GM18951 (cell line): ENCODE measurements around the gene SLC6A3.

Experiments
- POLR2A ChIP-seq: IDR thresholded peaks from 4 replicates; pipeline ENCODE4 v1.6.1; 2011; ENCODE audit warnings: mild to moderate bottlenecking; ENCODE audit not compliant: insufficient read length, insufficient read depth; ENCODE audit errors: extremely low read depth
- in situ Hi-C: fragments of 300-500 bp; cut with MboI; formaldehyde crosslinking; loops from one replicate; pipeline ENCODE4 v1.12.0; 2022; ENCODE audit warnings: low sequenced_read_pairs, mixed read lengths, inconsistent platforms; ENCODE audit not compliant: unreplicated experiment

SLC6A3 gene

DNA sequence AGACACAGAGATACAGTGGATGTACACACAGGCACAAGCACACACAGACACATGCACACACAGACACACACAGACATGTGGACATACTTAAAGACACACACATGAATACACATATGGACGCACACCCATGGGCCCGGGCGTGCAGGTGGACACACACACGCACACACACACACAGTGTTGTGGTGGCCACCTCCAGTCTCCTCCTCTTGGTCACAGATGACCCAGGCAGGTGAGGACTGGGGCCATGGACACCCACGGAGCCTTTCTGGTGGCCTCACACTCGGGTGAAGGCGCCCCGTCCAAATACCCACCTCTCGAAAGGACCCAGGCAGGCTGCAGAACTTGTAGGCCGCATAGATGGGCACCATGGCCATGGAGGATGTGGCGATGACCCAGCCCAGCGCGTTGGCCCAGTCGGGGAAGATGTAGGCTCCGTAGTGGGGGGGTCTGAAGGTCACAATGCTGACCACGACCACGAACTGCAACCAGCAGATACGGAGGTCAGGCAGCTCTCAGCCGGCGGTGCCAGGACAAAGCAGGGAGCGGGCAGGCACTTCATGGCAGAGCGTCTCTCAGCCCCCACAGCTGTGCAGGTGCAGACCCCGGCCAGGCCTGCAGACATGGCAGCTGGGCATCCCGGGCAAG lies 42.5 kb downstream of the SLC6A3 start:
- in situ Hi-C loops, result no loop called here
- no peak for TF ChIP-seq POLR2A

DNA sequence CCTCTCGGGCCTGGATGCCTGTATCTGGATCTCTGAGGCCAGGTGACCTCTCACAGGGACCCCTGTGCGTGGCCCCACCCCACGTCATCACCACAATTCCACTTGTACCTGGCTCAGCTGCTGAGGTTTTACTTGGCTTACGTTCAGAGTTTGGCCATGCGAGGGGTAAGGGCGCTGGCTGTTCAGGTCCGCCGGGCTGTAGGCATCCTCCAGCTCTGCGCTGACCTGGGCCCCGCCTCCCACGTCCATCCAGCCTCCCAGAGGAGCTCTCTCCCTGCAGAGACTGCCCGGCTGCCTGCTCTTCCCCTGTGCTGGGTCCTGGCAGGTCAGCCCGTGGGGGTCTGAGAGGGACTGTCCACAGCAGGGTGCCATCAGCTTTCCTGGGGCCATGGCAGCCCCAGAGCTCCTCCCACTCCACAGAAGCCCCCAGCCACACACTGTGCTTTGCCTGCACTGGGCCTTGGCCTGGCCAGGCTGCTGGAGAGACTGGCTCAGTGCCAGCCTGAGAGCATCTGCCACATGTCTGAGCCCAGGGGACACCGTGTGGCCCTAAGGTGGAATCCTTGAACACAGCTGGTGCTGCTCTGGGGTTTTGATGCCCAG lies 43.6 kb downstream of the SLC6A3 start:
- TF ChIP-seq POLR2A, result no peak
- in situ Hi-C loops, result no loop called here

DNA sequence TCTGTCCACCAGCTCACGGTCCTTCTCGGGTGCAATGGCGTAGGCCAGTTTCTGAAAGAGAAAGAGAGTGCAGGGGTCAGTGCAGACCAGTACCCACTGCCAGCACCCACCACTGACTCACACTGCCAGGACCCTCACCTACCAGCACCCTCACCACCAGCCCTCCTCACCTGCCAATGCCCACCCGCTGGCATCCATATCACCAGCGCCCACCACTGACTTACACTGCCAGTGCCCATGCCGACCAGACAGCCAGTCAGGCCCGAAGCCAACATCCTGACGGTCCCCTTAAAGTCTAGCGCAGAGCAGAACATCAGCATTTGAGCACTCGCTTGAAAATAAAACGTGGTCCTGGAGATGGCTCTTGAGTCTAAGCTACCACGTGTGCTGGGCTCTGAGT lies 44.3 kb downstream of the SLC6A3 start:
- in situ Hi-C loops, result no loop called here
- no peak for TF ChIP-seq POLR2A

DNA sequence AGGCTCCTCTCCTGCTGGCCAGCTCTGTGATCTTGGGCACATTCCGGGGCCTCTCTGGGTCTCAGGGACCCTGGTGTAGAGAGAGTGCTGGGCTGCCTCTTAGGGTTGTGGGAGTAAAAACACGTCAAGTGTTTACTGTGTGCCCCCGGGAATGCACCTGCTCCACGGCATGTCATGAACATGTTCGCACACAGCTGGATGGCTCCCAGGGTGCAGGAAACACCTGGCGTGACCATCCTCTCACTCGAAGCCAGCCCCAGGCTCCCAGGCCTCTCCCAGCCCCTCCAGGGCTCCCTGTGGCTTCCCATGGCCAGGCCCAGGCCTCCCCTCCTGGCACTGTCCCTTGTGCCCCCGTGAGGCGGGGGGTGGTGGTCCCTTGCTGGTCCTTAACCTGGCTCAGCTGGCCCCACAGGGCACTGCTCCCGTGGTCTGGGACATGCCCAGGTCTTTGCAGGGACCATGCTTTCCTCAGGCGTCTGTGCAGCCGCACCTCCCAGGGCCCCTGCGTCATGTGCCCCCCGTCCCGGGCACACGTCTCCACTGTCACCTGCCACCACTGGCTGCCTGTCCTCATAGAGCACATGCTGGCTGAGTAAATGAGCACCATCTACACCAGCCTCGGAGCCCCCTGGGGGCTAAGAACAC lies 44.9 kb downstream of the SLC6A3 start:
- in situ Hi-C loops, result no loop called here
- no peak for TF ChIP-seq POLR2A

DNA sequence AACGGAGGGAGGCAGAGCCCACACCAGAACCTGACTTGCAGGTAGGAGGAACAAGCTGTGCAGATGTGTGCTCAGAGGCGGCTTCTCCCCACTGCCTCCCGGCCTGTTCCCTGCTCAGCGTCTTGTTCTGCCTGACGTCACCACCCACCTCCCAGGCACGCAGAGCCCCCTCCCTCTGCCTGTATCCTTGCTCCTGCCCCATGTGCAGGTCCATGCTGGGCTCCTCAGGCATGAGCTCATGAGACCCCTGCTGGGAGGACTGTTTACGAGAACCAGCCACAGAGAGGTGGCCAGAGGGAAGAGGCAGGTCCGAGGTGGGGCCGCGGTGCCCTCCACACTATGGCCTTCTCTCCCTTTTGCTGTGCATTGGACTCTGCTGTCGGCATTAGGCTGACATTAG lies 45.5 kb downstream of the SLC6A3 start:
- no peak for TF ChIP-seq POLR2A
- in situ Hi-C loops, result no loop called here

DNA sequence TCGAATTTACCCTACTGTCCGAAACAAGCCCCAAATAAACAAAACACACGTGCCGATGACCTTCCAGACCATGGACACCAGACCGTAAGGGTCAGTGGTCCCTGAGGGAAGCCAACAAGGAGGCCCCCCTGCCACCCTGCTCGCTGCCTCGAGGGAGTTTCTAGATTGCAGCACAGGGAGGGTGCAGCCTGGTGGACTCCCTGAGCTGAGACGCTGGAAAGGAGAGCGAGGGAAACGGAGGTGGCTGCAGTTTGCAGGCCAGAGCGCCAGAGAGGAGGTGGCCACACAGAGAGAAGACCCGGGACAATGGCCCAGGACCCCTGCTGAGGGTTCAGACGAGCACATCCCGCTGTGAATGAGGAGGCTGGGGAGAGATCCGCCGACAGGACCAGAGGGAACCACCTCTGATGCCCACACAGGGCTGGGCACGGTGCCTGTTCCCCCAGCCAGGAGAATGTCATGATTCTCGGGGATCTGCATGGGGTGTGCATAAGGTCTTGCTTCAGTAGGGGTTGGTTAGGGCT lies 48.9 kb downstream of the SLC6A3 start:
- in situ Hi-C loops, result no loop called here
- TF ChIP-seq POLR2A, result no peak

DNA sequence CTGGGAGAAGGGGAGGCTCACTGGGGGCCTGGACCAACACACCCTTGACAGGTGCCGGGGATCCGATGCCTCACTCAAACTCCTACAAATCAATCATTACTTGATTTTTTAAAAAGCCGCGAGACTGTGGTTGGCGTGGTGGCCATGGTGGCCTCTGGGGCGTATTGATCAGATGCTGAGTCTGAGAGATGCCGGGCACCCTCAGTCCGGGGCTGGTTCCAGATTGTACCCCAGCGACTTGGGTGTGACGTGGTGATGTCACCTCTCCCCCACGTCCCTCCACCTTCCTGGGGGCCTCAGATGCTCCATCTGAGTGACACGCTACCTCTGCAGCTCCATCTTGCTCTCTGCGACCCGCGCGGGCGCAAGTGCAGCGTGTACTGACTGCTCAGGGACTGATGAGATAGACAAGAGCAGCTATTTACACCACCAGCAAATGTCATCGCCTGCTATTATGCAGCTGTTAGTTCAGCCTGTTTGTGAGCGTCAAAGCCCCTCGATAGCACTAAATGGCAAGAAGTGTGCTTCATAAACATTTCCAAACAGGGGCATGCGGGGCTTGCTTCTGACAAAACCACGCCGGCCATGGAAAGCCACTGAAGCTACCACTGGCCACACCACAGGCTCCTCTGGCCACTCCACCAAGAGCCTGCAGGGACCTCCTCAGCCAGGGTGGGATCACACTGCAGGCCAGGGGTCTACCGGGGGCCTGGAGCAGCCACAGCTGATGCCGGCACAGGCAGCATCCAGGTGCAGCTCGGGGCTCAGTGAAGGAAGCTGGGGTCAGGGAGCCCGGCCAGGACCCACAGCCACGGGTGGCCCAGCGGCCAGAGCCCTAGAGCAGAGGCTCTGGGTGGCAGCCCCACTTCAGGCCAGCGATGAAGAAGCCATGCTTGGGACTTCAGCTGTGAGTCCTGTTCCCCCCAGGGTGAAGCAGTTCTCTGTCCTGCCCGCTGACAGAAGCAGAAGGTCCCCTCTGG lies 50.1 kb downstream of the SLC6A3 start:
- TF ChIP-seq POLR2A, result no peak
- in situ Hi-C loops, result no loop called here

DNA sequence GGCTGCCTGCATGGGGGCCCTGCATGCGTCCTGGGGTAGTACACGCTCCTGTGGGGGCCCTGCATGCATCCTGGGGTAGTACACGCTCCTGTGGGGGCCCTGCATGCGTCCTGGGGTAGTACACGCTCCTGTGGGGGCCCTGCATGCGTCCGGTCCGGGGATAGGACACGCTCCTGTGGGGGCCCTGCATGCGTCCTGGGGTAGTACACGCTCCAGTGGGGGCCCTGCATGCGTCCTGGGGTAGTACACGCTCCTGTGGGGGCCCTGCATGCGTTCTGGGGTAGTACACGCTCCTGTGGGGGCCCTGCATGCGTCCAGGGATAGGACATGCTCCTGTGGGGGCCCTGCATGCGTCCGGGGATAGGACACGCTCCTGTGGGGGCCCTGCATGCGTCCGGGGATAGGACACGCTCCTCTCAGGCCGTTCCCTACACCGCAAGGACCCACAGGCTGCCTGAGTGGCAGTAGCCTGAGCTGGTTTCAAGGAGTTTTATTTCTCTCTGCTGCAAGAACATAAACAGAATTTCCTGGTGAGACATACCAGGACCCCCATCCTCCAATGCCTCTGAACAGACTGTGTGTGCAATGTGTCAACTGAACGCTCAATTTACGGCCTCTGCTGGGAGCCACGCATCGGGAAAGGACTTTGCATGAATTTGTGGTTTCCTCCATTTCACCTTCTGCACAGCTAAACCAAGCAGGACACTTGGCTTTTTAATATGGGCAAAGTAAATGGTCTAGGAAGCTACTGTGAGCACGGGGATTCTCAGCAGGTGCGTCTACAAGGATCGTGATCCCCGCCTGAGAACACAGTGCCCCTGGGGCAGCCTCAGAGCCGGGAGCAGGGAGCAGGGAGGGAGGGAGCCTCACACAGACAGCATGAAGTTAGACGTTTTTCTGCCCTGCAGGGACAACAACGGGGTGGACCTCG lies 51.4 kb downstream of the SLC6A3 start:
- no peak for TF ChIP-seq POLR2A
- in situ Hi-C loops, result no loop called here

DNA sequence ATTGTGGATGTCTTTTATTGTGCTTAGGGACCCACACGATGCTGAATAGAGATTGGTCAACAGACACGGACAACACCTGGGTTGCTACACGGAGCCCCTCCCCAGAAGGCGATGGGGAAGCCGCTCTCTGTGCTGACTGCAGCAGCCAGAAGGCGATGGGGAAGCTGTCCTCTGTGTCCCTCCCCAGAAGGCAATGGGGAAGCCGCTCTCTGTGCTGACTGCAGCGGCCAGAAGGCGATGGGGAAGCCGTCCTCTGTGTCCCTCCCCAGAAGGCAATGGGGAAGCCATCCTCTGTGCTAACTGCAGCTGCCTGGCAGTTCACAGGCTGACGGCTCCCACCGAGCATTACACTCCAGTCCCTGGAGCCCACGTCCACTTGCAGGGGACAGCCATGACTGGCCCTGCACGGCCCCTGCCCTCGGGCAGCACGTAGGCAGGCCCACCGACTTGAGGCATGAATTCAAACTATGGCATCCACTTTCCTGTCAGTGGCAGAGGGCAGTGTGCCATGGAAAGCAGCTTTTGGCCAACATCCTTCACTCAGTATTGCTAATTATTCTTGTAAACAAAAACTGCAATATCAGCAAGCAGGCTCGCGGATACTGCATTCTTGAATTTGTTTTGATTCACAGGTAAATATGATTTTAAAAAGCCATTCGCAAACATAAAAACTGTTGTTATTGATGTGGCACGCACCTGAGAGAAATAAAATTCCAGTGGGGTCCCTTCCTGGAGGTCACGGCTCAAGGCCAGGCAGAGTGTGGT lies 52.3 kb downstream of the SLC6A3 start:
- in situ Hi-C loops, result no loop called here
- no peak for TF ChIP-seq POLR2A

DNA sequence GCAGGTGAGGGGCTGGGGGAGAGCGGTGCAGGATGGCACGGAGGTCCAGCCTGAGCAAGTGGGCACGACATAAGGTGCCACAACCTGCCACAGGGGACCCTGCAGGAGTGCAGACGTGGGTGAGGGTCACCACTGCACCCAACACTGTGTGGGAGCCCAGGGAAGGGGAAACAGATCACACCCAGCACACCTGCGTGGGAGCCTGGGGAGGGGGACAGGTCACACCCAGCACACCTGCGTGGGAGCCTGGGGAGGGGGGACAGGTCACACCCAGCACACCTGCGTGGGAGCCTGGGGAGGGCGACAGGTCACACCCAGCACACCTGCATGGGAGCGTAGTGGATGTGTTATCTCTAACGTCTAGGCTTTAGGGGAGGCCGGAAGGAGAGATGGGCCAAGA lies 53.0 kb downstream of the SLC6A3 start:
- in situ Hi-C loops, result no loop called here
- TF ChIP-seq POLR2A, result no peak

DNA sequence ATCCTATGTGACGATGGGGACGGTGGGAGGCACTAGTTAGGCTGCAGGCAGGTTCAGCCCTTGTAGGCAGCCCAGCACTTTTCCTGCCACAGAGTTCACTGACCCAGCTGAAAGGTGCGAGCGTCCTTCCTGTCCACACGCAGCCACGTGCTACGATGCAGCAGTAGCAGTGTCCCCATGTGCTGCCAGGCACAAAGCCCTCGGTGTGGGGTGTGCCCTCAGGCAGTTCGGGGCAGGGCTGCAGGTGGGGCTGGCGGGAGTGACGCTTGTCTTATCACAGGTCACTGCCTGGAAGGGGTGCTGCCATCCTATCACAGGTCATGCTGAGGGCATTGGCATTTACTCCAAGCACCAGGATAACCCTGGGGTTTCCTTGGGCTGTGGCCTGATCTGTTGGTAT lies 53.5 kb downstream of the SLC6A3 start:
- no peak for TF ChIP-seq POLR2A
- in situ Hi-C loops, result no loop called here

DNA sequence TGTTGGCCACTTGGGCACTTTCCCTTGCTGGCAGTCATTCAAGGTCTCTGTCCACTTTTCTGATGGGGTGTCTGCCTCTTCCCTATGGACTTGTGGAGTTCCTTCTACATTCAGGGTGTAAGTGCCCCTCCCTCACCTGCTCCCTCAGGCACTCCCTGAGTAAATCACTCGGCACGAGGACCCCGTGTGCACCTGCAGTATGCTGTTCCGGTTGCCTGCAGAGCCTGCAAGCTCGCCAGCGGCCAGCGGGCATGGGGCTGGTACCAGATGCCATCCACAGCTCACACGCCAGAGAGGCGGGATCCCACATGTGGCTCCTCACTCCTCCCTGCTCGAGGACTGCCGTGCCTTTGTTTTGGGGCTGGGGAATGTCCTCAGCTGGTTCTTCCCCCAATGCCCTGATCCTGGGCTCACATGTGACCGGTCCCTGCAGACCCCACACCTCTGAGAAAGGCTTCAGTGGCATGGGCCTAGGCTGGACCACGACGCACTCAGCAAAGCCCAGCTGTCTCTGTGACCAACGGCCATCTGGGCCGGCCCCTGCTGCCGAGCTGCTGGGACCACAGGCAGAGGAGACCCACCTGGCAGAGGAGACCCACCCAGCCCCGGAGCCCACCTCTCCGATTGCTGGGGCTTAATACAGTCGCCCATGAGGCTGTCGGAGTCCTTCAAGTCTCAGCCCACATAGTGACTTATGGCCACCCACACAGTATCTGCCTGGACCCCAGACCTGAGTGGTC lies 54.2 kb downstream of the SLC6A3 start:
- TF ChIP-seq POLR2A, result no peak

More for the DNA sequence above, 54.2 kb downstream of the SLC6A3 start:
- in situ Hi-C loops, result no loop called here
